ENCODE measurements around the gene CHIC2. TPM values are rescaled to one million over a fixed set of nuclear protein-coding genes. Genes with fewer than 3 reads are reported as not detected.
"Not testable (repeated sequence)": the region's sequence is repeated elsewhere in the genome, so short reads cannot be mapped to it uniquely, and the experiment has no call there.

Gene CHIC2
- total RNA-seq (2014; rRNA removed; shearing (Covaris generic)): 111 and 126 TPM in 2 replicates
- 137 and 142 TPM in 2 replicates for polyA plus RNA-seq (2016; fragmentation: Nextera tagmentation; extraction: Ambion mirVana)

DNA sequence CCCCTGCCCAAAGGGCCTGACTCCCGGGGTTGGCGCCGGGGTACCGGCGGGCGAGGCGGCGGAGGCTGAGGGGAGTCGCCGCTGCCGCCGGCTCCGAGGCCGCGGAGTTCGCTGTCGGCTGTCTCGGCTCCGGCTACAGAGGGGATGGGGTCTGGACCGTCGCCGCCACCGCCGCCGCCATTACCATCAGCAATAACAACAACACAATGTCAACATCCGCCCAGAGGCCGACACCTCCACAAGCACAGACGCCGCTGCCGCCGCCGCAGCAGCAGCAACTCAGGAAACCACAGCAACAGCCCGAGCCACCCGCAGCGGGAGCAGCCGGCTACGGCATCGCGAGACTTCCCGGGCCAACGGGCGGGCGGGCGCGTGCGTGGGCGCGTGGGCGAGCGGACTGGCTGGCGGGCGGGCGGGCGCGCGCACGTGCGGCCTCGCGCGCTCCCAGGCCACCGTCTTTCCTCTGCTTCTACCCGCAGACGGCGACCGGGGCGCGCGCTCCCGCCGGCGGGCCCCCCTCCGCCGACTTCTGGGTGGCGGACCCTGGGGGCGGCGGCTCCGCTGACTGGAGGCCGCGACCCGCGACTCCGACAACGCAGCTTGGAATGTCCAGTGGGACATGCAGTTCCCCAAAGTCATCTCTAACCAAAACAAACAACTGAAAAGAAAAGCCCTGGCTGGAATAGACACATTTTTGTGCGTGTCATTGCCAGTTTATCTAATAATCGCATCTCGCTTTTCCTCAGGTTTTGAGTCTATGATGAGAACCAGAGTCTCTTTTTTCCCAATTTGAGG is at the start of gene CHIC2:
CHIC2 (minus strand) TSS at position 289 of the 795 bp plus-strand sequence. CDS start 305 bp downstream, outside the sequence.
- Histone ChIP-seq H4K20me1 (ENCODE audit: insufficient read depth) (peaks cover 25% of the 10 kb centered on the region), H3K36me3 (ENCODE audit: low read depth) (no peaks in the 10 kb centered on the region; the same call in 1 of the 2 replicates), H3K4me3 (peak within 1 kb of the TSS; percentile 96), H3K9ac (peak within 1 kb of the TSS; percentile 100), H3K4me1 (ENCODE audit: insufficient read depth) (peaks cover 53% of the 10 kb centered on the region), H3K27ac (peak within 1 kb of the TSS; percentile 98), H3K27me3 (replicated peaks; ENCODE audit: insufficient read depth) (no peaks in the 10 kb centered on the region), H3F3A (ENCODE audit: insufficient read depth) (peaks cover 45% of the 10 kb centered on the region), H3K4me2 (ENCODE audit: unreplicated experiment) (peak within 1 kb of the TSS; percentile 90), H2AFZ (peak within 1 kb of the TSS; percentile 58), H3K9me3 (ENCODE audit: low read depth) (no peaks in the 10 kb centered on the region), H3K79me2 (ENCODE audit: insufficient read depth) (peaks cover 47% of the 10 kb centered on the region), H3K9me2 (ENCODE audit: insufficient read depth) (no peaks in the 10 kb centered on the region)
- DNase-seq: peak; percentile 98
- no peak for TF ChIP-seq EZH2 (IDR thresholded peaks at IDR 0.05; ENCODE audit: insufficient read depth, poor library complexity, severe bottlenecking)
- no peak for TF ChIP-seq EZH2phosphoT487 (IDR thresholded peaks at IDR 0.05; ENCODE audit: insufficient read depth, low read depth)
- WGBS, 2 experiments (ENCODE audit: low coverage in 1 of 2, low lambda C conversion rate in 2 of 2, missing lambda C conversion rate in 2 of 2): 1% methylated on average over 62 to 67 of the region's 87 CpGs
- in situ Hi-C loops (cut with MboI): no loop called here

- WGBS, 2 experiments (ENCODE audit: low coverage in 1 of 2, low lambda C conversion rate in 2 of 2, missing lambda C conversion rate in 2 of 2): 81 to 93% methylated on average over 1 of the region's 1 CpG
- not testable (repeated sequence) for H3K9ac ChIP-seq
Measured at GRCh38 chr4:54113206-54113605, 48.8 kb upstream of the CHIC2 start.

GRCh38 chr4:54110019-54110416 is 45.6 kb upstream of the CHIC2 start:
- in situ Hi-C loops (cut with MboI): no loop called here
- DNase-seq: no peak
- Histone ChIP-seq H3K36me3 (ENCODE audit: low read depth) (no peaks in the 10 kb centered on the region), H2AFZ (0 out of 2 replicates have a peak overlapping the region, but pooled peaks have one; percentile 43), H3K27ac (no peak overlapping the region), H3K27me3 (replicated peaks; ENCODE audit: insufficient read depth) (no peaks in the 10 kb centered on the region), H4K20me1 (ENCODE audit: insufficient read depth) (no peaks in the 10 kb centered on the region), H3F3A (ENCODE audit: insufficient read depth) (no peaks in the 10 kb centered on the region), H3K4me2 (ENCODE audit: unreplicated experiment) (no peak overlapping the region), H3K9ac (no peak overlapping the region), H3K79me2 (ENCODE audit: insufficient read depth) (no peaks in the 10 kb centered on the region), H3K9me3 (ENCODE audit: low read depth) (no peaks in the 10 kb centered on the region), H3K9me2 (ENCODE audit: insufficient read depth) (no peaks in the 10 kb centered on the region), H3K4me1 (ENCODE audit: insufficient read depth) (no peaks in the 10 kb centered on the region), H3K4me3 (no peak overlapping the region)
- 56 to 60% methylated on average over 9 to 10 of the region's 10 CpGs for WGBS, 2 experiments (ENCODE audit: low coverage in 1 of 2, low lambda C conversion rate in 2 of 2, missing lambda C conversion rate in 2 of 2)
- no peak for TF ChIP-seq EZH2 (IDR thresholded peaks at IDR 0.05; ENCODE audit: insufficient read depth, poor library complexity, severe bottlenecking)
- no peak for TF ChIP-seq EZH2phosphoT487 (IDR thresholded peaks at IDR 0.05; ENCODE audit: insufficient read depth, low read depth)

More at GRCh38 chr4:54113206-54113605, 48.8 kb upstream of the CHIC2 start:
- H3K4me3 ChIP-seq; H4K20me1 ChIP-seq (ENCODE audit: insufficient read depth); H3K4me1 ChIP-seq (ENCODE audit: insufficient read depth); H2AFZ ChIP-seq; H3K9me2 ChIP-seq (ENCODE audit: insufficient read depth); H3K27ac ChIP-seq; H3K4me2 ChIP-seq (ENCODE audit: unreplicated experiment); H3K27me3 ChIP-seq (replicated peaks; ENCODE audit: insufficient read depth); DNase-seq; H3K9me3 ChIP-seq (ENCODE audit: low read depth); H3F3A ChIP-seq (ENCODE audit: insufficient read depth); in situ Hi-C loops (cut with MboI); H3K79me2 ChIP-seq (ENCODE audit: insufficient read depth); H3K36me3 ChIP-seq (ENCODE audit: low read depth): not testable (repeated sequence)

GRCh38 chr4:54109241-54110018 is 45.0 kb upstream of the CHIC2 start:
- TF ChIP-seq EZH2 (IDR thresholded peaks at IDR 0.05; ENCODE audit: insufficient read depth, poor library complexity, severe bottlenecking) (no peak), EZH2phosphoT487 (IDR thresholded peaks at IDR 0.05; ENCODE audit: insufficient read depth, low read depth) (no peak)
- Histone ChIP-seq H4K20me1 (ENCODE audit: insufficient read depth) (no peaks in the 10 kb centered on the region), H3K9me3 (ENCODE audit: low read depth) (no peaks in the 10 kb centered on the region), H3K4me1 (ENCODE audit: insufficient read depth) (no peaks in the 10 kb centered on the region), H3K27ac (no peak overlapping the region), H3F3A (ENCODE audit: insufficient read depth) (no peaks in the 10 kb centered on the region), H3K36me3 (ENCODE audit: low read depth) (no peaks in the 10 kb centered on the region), H3K9ac (no peak overlapping the region), H3K4me3 (no peak overlapping the region), H3K27me3 (replicated peaks; ENCODE audit: insufficient read depth) (no peaks in the 10 kb centered on the region), H3K4me2 (ENCODE audit: unreplicated experiment) (no peak overlapping the region), H3K9me2 (ENCODE audit: insufficient read depth) (no peaks in the 10 kb centered on the region), H2AFZ (0 out of 2 replicates have a peak overlapping the region, but pooled peaks have one; percentile 43), H3K79me2 (ENCODE audit: insufficient read depth) (no peaks in the 10 kb centered on the region)
- in situ Hi-C loops (cut with MboI): no loop called here
- 48 to 49% methylated on average over 45 to 46 of the region's 51 CpGs for WGBS, 2 experiments (ENCODE audit: low coverage in 1 of 2, low lambda C conversion rate in 2 of 2, missing lambda C conversion rate in 2 of 2)
- no peak for DNase-seq

Data from GM23248 (cell line).